Adrenal gland (tissue), 5 donors: ENCODE measurements around the gene AMPD3.

Experiments
- POLR2A ChIP-seq, 2 donors: fragments of 450-650 bp; IDR thresholded peaks; one replicate each; pipeline ENCODE4 v1.6.1; 2017; ENCODE audit warnings: antibody characterized with exemption in 2 of 2, mild to moderate bottlenecking in 2 of 2, moderate library complexity in 1 of 2
- TF ChIP-seq, protein P1 (sequence below), 6 experiments: fragments of 450-650 bp in 4 of 6; fragments of 200-600 bp in 2 of 6; sonication (generic) in 1 of 6; IDR thresholded peaks; 1 replicate in 5 of 6; 2 replicates in 1 of 6; pipeline versions ENCODE4 v1.5.1 to v1.8.0; 2016 to 2021; ENCODE audit warnings: antibody characterized with exemption in 6 of 6, mild to moderate bottlenecking in 2 of 6, moderate library complexity in 1 of 6
- donor health status: DM: no; HTN: no; CAD: no.

DNA sequence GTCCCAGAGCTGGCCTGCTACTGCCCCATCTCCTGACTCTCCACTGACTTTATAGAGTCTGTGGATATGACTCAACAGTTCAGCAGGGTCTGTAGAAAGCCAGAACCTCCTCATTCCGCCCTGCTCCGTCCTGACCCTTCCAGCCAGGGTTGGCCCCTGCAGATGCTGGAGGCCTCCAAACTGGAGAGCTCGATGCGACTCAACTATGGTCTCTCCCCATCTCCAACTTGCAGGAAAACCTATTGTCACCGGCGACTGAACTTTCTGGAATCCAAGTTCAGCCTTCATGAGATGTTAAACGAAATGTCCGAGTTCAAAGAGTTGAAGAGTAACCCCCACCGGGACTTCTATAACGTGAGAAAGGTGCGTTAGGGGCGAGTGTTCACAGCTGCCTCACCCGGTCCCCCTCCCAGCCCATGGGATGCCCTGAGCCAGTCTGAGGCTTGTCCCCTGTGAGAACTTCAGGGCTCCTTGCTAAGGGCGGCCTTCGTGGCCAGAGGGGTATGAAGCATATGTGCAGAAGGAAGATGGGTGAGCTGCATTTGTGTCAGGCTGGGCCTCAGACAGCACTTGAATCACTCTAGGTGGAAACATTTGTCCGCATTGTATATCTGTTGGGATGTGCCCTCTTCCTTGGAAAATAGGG is 32.1 kb downstream of the AMPD3 start:
- TF ChIP-seq, protein P1, sequence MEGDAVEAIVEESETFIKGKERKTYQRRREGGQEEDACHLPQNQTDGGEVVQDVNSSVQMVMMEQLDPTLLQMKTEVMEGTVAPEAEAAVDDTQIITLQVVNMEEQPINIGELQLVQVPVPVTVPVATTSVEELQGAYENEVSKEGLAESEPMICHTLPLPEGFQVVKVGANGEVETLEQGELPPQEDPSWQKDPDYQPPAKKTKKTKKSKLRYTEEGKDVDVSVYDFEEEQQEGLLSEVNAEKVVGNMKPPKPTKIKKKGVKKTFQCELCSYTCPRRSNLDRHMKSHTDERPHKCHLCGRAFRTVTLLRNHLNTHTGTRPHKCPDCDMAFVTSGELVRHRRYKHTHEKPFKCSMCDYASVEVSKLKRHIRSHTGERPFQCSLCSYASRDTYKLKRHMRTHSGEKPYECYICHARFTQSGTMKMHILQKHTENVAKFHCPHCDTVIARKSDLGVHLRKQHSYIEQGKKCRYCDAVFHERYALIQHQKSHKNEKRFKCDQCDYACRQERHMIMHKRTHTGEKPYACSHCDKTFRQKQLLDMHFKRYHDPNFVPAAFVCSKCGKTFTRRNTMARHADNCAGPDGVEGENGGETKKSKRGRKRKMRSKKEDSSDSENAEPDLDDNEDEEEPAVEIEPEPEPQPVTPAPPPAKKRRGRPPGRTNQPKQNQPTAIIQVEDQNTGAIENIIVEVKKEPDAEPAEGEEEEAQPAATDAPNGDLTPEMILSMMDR (IDR thresholded peaks at IDR 0.05) = no peak
- no peak for TF ChIP-seq POLR2A (IDR thresholded peaks at IDR 0.05)
